ENCODE measurements around the gene TDRD6.

- TF ChIP-seq CTCF (conservative IDR thresholded peaks at IDR 0.05), result no peak
- TF ChIP-seq ZFX (IDR thresholded peaks at IDR 0.05), result no peak
Observed at GRCh38 chr6:46741482-46741881, 53.8 kb downstream of the TDRD6 start.
